Measurements from ENCODE around the gene GPBP1L1.

GPBP1L1 gene

GRCh38 chr1:45619149-45619921, 67.0 kb downstream of the GPBP1L1 start:
- TF ChIP-seq CTCF (IDR thresholded peaks at IDR 0.05; ENCODE audit: insufficient read depth, low read length, poor library complexity, severe bottlenecking): no peak
- Histone ChIP-seq H3K36me3 (ENCODE audit: control insufficient read depth, insufficient read depth, low read length) (peaks cover 32% of the 10 kb centered on the region), H3K27me3 (replicated peaks; ENCODE audit: control insufficient read depth, insufficient read depth, low read length) (no peaks in the 10 kb centered on the region), H3K4me3 (replicated peaks; ENCODE audit: low read depth, low read length) (no peak overlapping the region)
- DNase-seq (ENCODE audit: extremely low read depth, insufficient read length): no peak

- Histone ChIP-seq H3K36me3 (ENCODE audit: control insufficient read depth, insufficient read depth, low read length) (peaks cover 24% of the 10 kb centered on the region), H3K4me3 (replicated peaks; ENCODE audit: low read depth, low read length) (no peak overlapping the region), H3K27me3 (replicated peaks; ENCODE audit: control insufficient read depth, insufficient read depth, low read length) (no peaks in the 10 kb centered on the region)
Measured at GRCh38 chr1:45617618-45618017, 68.7 kb downstream of the GPBP1L1 start.

GRCh38 chr1:45615885-45616284, 70.4 kb downstream of the GPBP1L1 start:
- no peaks in the 10 kb centered on the region for H3K27me3 ChIP-seq (replicated peaks; ENCODE audit: control insufficient read depth, insufficient read depth, low read length)
- no peak for TF ChIP-seq CTCF (IDR thresholded peaks at IDR 0.05; ENCODE audit: insufficient read depth, low read length, poor library complexity, severe bottlenecking)
- H3K36me3 ChIP-seq (ENCODE audit: control insufficient read depth, insufficient read depth, low read length): peaks cover 21% of the 10 kb centered on the region
- no peak overlapping the region for H3K4me3 ChIP-seq (replicated peaks; ENCODE audit: low read depth, low read length)
- DNase-seq (ENCODE audit: extremely low read depth, insufficient read length): no peak

More at GRCh38 chr1:45617618-45618017, 68.7 kb downstream of the GPBP1L1 start:
- no peak for DNase-seq (ENCODE audit: extremely low read depth, insufficient read length)
- no peak for TF ChIP-seq CTCF (IDR thresholded peaks at IDR 0.05; ENCODE audit: insufficient read depth, low read length, poor library complexity, severe bottlenecking)

GRCh38 chr1:45612941-45613579, 73.3 kb downstream of the GPBP1L1 start:
- no peak for DNase-seq (ENCODE audit: extremely low read depth, insufficient read length)
- H3K27me3 ChIP-seq (replicated peaks; ENCODE audit: control insufficient read depth, insufficient read depth, low read length): no peaks in the 10 kb centered on the region
- no peak for TF ChIP-seq CTCF (IDR thresholded peaks at IDR 0.05; ENCODE audit: insufficient read depth, low read length, poor library complexity, severe bottlenecking)
- H3K36me3 ChIP-seq (ENCODE audit: control insufficient read depth, insufficient read depth, low read length): peaks cover 15% of the 10 kb centered on the region
- H3K4me3 ChIP-seq (replicated peaks; ENCODE audit: low read depth, low read length): no peak overlapping the region

GRCh38 chr1:45610589-45611226, 75.6 kb downstream of the GPBP1L1 start:
- no peak for TF ChIP-seq CTCF (IDR thresholded peaks at IDR 0.05; ENCODE audit: insufficient read depth, low read length, poor library complexity, severe bottlenecking)
- Histone ChIP-seq H3K4me3 (replicated peaks; ENCODE audit: low read depth, low read length) (no peak overlapping the region), H3K27me3 (replicated peaks; ENCODE audit: control insufficient read depth, insufficient read depth, low read length) (no peaks in the 10 kb centered on the region), H3K36me3 (ENCODE audit: control insufficient read depth, insufficient read depth, low read length) (peaks cover 14% of the 10 kb centered on the region)
- DNase-seq (ENCODE audit: extremely low read depth, insufficient read length): no peak
